Measurements from ENCODE around the gene TOMM40. TPM values are rescaled to one million over a fixed set of nuclear protein-coding genes. Genes with fewer than 3 reads are reported as not detected.
"Not testable (repeated sequence)": the region's sequence is repeated elsewhere in the genome, so short reads cannot be mapped to it uniquely, and the experiment has no call there.

TOMM40 gene
- total RNA-seq, 2 experiments from 2014 or later, result 50.3 to 53.5 TPM

DNA sequence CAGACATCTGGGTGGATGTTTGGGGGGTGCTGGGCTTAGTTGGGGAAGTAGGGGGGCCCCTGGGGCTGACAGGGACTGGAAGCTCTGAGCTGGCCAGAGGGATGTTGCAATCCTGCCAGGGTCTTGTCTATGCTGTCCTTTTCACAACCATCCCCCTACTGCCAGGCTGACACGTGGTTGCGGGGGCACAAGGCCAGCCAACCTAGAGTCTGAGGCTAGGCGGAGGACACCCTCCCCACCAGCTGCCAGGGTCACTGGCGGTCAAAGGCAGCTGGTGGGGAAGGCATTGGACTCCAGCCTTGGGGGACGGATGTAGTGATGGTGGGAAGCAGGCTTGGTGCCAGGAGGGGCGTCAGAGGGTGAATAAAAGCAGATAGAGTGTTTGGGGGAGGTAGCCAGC lies 21.8 kb downstream of the TOMM40 start:
- ATAC-seq (ENCODE audit: low read depth), result no peak
- H3K36me3 Mint-ChIP-seq, result no peaks in the 10 kb centered on the region
- no peak for DNase-seq
- H3K27ac Mint-ChIP-seq, result no peak overlapping the region
- no peak overlapping the region for H3K4me3 Mint-ChIP-seq
- H3K4me1 Mint-ChIP-seq, result peaks cover 9% of the 10 kb centered on the region
- no peaks in the 10 kb centered on the region for H3K9me3 Mint-ChIP-seq
- H3K27me3 Mint-ChIP-seq, result peaks cover 26% of the 10 kb centered on the region
- POLR2A ChIA-PET, result no interaction called here

DNA sequence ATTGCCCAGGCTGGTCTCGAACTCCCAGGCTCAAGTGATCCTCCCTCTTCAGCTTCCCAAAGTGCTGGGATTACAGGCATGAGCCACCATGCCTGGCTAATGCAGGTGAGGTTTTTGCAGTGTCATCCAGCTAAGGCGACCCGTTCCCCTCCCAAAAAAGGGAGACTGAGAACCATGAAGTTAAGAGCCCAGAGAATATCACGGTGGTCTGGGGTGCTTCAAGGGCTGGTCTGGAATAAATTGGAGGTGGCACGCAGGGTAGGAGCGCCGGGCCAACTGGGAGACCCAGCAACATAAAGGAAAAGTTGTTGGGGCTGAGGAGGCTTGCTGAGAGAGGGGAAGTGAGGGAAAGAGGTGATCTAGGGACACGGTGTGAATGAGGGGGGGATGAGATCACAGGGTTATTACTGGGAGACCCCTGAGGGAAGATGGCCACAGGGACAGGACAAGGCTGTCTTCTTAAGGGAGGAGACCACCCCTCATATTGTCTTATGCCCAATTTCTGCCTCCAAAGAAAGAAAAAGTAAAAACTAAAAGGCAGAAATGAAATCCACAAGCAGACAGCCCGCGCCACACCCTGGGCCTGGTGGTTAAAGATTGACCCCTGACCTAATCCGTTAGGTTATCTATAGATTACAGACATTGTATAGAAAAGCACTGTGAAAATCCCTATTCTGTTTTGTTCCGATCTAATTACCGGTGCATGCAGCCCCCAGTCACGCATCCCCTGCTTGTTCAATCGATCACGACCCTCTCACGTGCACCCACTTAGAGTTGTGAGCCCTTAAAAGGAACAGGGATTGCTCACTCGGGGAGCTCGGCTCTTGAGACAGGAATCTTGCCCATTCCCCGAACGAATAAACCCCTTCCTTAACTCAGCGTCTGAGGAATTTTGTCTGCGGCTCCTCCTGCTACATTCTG lies 22.7 kb downstream of the TOMM40 start:
- H3K4me1 Mint-ChIP-seq; H3K36me3 Mint-ChIP-seq; DNase-seq; POLR2A ChIA-PET; H3K9me3 Mint-ChIP-seq; ATAC-seq (ENCODE audit: low read depth): not testable (repeated sequence)
- peak overlapping the region; percentile 93 for H3K4me3 Mint-ChIP-seq
- H3K27me3 Mint-ChIP-seq, result peaks cover 26% of the 10 kb centered on the region
- H3K27ac Mint-ChIP-seq, result peak overlapping the region; percentile 75

DNA sequence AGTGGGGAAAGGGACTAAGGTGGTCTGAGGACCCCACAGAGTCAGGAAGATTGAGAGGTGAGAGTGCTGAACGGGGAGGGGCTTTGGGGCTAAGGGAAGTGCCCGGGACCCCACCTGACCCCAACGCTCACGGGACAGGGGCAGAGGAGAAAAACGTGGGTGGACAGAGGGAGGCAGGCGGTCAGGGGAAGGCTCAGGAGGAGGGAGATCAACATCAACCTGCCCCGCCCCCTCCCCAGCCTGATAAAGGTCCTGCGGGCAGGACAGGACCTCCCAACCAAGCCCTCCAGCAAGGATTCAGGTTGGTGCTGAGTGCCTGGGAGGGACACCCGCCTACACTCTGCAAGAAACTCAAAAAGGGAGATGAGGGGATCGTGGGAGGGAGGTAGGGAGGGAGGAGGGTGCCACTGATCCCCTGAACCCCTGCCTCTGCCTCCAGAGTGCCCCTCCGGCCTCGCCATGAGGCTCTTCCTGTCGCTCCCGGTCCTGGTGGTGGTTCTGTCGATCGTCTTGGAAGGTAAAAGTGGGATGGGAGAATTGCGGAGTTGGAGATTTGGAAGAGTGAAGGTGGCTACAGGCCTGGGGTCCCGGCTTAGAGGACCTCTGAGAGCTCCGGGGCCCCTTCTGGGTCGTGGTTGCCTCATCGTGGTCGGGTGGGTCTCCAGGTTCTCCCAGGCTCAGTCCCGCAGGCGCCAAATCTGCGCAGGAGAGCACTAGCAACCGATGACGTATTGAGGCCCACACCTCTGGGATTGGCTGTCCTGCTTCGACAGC lies 23.6 kb downstream of the TOMM40 start, which contains the start of gene APOC1:
APOC1 (plus strand) TSS at position 176 of the 774 bp plus-strand sequence; CDS start at position 460, 284 bp downstream.
- not testable (repeated sequence) for H3K9me3 Mint-ChIP-seq, H3K4me1 Mint-ChIP-seq, H3K36me3 Mint-ChIP-seq
- Mint-ChIP-seq H3K4me3 (peak within 1 kb of the TSS; percentile 93), H3K27ac (peak within 1 kb of the TSS; percentile 85), H3K27me3 (peaks cover 26% of the 10 kb centered on the region)
- DNase-seq (peak; percentile 78), ATAC-seq (ENCODE audit: low read depth) (peak; percentile 94)
- POLR2A ChIA-PET, result interaction anchor here (0.7 kb wide), 2 partner anchors 18 to 1149 kb away, joined by 4 to 5 read pairs; no protein-coding TSS in a partner anchor

DNA sequence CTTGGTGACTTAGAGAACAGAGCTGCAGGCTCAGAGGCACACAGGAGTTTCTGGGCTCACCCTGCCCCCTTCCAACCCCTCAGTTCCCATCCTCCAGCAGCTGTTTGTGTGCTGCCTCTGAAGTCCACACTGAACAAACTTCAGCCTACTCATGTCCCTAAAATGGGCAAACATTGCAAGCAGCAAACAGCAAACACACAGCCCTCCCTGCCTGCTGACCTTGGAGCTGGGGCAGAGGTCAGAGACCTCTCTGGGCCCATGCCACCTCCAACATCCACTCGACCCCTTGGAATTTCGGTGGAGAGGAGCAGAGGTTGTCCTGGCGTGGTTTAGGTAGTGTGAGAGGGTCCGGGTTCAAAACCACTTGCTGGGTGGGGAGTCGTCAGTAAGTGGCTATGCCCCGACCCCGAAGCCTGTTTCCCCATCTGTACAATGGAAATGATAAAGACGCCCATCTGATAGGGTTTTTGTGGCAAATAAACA lies 33.2 kb downstream of the TOMM40 start:
- DNase-seq (no peak), ATAC-seq (ENCODE audit: low read depth) (no peak)
- no peaks in the 10 kb centered on the region for H3K9me3 Mint-ChIP-seq
- H3K27ac Mint-ChIP-seq, result no peak overlapping the region
- peaks cover 27% of the 10 kb centered on the region for H3K27me3 Mint-ChIP-seq
- POLR2A ChIA-PET, result no interaction called here
- H3K36me3 Mint-ChIP-seq, result no peaks in the 10 kb centered on the region
- no peak overlapping the region for H3K4me3 Mint-ChIP-seq
- peaks cover 3% of the 10 kb centered on the region for H3K4me1 Mint-ChIP-seq

DNA sequence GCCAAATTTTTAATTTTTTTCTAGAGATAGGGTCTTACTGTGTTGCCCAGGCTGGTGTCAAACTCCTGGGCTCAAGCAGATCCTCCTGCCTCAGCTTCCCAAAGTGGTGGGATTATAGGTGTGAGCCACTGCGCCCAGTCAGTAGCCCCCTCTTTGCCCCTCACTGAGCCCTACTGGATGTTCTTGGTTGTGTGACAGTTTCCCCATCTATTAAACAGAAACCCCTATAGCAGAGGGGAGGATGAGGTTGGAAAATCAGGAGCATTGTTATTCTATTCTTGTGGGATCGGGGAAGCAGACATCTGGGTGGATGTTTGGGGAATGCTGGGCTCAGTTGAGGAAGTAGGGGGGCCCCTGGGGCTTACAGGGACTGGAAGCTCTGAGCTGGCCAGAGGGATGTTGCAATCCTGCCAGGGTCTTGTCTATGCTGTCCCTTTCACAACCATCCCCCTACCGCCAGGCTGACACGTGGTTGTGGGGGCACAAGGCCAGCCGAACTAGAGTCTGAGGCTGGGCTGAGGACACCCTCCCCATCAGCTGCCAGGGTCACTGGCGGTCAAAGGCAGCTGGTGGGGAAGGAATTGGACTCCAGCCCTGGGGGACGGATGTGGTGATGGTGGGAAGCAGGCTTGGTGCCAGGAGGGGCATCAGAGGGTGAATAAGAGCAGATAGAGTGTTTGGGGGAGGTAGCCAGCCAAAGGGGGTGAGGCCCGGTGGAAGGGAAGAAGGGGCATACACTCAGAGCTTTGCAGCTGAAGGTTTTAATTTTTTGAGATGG lies 34.2 kb downstream of the TOMM40 start:
- H3K4me1 Mint-ChIP-seq, result peaks cover 3% of the 10 kb centered on the region
- DNase-seq, result no peak
- POLR2A ChIA-PET, result no interaction called here
- no peak overlapping the region for H3K27ac Mint-ChIP-seq
- H3K4me3 Mint-ChIP-seq, result no peak overlapping the region
- no peak for ATAC-seq (ENCODE audit: low read depth)
- H3K27me3 Mint-ChIP-seq, result peaks cover 27% of the 10 kb centered on the region
- no peaks in the 10 kb centered on the region for H3K9me3 Mint-ChIP-seq
- H3K36me3 Mint-ChIP-seq, result no peaks in the 10 kb centered on the region

DNA sequence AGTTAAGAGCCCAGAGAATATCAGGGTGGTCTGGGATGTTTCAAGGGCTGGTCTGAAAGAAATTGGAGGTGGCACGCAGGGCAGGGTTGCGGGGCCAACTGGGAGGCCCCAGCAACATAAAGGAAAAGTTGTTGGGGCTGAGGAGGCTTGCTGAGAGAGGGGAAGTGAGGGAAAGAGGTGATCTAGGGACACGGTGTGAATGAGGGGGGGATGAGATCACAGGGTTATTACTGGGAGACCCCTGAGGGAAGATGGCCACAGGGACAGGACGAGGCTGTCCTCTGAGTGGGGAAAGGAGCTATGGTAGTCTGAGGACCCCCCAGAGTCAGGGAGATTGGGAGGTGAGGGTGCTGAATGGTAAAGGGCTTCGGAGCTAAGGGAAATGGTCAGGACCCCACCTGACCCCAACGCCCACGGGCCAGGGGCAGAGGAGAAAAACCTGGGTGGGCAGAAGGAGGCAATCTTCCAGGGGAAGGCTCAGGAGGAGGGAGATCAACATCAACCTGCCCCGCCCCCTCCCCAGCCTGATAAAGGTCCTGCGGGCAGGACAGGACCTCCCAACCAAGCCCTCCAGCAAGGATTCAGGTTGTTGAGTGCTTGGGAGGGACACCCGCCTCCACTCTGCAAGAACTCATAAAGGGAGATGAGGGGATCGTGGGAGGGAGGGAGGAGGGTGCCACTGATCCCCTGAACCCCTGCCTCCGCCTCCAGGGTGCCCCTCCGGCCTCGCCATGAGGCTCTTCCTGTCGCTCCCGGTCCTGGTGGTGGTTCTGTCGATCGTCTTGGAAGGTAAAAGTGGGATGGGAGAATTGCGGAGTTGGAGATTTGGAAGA lies 35.4 kb downstream of the TOMM40 start:
- H3K4me1 Mint-ChIP-seq, H3K36me3 Mint-ChIP-seq, H3K9me3 Mint-ChIP-seq, DNase-seq, POLR2A ChIA-PET: not testable (repeated sequence)
- ATAC-seq (ENCODE audit: low read depth), result peak; percentile 40
- H3K4me3 Mint-ChIP-seq, result peak overlapping the region; percentile 20
- H3K27ac Mint-ChIP-seq, result peak overlapping the region; percentile 32
- H3K27me3 Mint-ChIP-seq, result peaks cover 27% of the 10 kb centered on the region

DNA sequence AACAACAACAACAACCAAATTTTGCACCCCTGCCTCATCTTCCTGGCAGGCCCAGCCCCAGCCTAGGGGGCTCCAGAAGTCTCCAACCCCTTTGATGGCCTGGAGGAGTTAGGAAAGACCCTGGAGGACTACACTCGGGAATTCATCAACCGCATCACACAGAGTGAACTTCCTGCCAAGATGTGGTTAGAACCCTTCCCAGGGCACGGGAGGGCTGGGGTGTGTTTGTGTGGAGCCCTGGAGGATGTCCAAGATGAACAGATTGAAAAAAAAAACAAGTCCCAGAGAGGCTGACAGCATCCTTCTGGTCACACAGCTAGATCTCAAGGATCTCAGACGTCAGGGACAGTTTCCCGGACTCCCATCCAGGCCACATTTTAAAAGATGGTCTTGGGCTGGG lies 36.7 kb downstream of the TOMM40 start:
- peaks cover 3% of the 10 kb centered on the region for H3K4me1 Mint-ChIP-seq
- no peaks in the 10 kb centered on the region for H3K36me3 Mint-ChIP-seq
- POLR2A ChIA-PET, result no interaction called here
- H3K4me3 Mint-ChIP-seq, result no peak overlapping the region
- no peak for ATAC-seq (ENCODE audit: low read depth)
- DNase-seq, result no peak
- H3K27ac Mint-ChIP-seq, result no peak overlapping the region
- no peaks in the 10 kb centered on the region for H3K9me3 Mint-ChIP-seq
- peaks cover 27% of the 10 kb centered on the region for H3K27me3 Mint-ChIP-seq

DNA sequence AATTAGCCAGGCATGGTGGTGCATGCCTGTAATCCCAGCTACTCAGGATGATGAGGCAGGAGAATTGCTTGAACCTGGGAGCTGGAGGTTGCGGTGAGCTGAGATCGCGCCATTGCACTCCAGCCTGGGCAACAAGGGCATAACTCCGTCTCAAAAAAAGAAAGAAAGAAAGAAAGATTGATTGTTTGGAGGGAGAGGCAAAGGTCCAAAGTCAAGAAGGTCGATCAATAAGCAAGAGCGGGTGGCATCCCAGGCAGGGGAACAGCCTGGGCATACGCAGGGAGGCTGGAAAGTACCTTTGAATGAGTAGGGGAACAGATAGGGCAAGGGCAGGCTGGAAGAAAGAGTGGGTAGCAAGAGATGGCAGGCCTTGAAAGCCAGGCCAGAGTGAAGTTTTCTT lies 39.0 kb downstream of the TOMM40 start:
- POLR2A ChIA-PET, result no interaction called here

DNA sequence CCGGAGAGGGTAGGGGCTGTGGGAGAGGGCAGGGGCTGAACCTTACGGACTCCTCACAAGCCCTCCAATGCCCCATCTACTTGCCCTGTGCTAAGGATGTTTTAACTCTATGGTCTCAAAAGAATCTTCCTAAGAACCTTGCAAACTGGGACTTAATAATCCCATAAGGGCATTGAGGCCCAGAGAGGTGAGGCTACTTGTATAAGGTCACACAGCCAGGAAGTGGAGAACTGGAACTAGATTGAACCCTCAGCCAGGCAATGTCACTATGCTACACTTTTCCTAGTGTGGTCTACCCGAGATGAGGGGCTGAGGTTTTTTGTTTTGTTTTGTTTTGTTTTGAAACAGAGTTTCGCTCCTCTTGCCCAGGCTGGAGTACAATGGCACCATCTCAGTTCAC lies 40.5 kb downstream of the TOMM40 start:
- POLR2A ChIA-PET, result no interaction called here
- Mint-ChIP-seq H3K4me3 (no peak overlapping the region), H3K9me3 (no peaks in the 10 kb centered on the region), H3K36me3 (no peaks in the 10 kb centered on the region), H3K27me3 (peaks cover 5% of the 10 kb centered on the region), H3K4me1 (peaks cover 3% of the 10 kb centered on the region), H3K27ac (no peak overlapping the region)
- no peak for DNase-seq
- no peak for ATAC-seq (ENCODE audit: low read depth)

More for the DNA sequence above, 39.0 kb downstream of the TOMM40 start:
- Mint-ChIP-seq H3K9me3 (no peaks in the 10 kb centered on the region), H3K36me3 (no peaks in the 10 kb centered on the region), H3K4me1 (peaks cover 3% of the 10 kb centered on the region), H3K4me3 (no peak overlapping the region), H3K27me3 (peaks cover 18% of the 10 kb centered on the region), H3K27ac (no peak overlapping the region)
- no peak for ATAC-seq (ENCODE audit: low read depth)
- no peak for DNase-seq

DNA sequence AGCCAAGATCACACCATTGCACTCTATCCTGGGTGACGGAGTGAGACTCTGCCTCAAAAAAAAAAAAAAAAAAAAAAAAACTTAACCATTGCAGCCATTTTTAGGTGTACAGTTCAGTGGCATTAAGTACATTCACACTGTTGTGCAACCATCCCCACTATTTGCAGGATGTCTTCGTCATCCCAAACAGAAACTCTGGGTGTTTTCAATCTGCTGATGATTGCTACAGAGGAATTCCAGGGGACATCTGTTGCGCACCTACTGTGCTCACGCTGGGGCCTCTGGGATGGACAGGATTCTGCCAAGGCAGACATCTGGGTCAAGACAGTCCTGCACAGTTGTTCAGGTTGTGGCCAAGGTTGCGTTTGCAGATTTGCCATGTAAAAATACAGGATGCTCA lies 48.6 kb downstream of the TOMM40 start:
- Mint-ChIP-seq H3K9me3 (no peaks in the 10 kb centered on the region), H3K36me3 (no peaks in the 10 kb centered on the region), H3K27ac (no peak overlapping the region), H3K4me1 (no peaks in the 10 kb centered on the region), H3K27me3 (no peaks in the 10 kb centered on the region), H3K4me3 (no peak overlapping the region)
- DNase-seq (no peak), ATAC-seq (ENCODE audit: low read depth) (no peak)
- POLR2A ChIA-PET, result no interaction called here

DNA sequence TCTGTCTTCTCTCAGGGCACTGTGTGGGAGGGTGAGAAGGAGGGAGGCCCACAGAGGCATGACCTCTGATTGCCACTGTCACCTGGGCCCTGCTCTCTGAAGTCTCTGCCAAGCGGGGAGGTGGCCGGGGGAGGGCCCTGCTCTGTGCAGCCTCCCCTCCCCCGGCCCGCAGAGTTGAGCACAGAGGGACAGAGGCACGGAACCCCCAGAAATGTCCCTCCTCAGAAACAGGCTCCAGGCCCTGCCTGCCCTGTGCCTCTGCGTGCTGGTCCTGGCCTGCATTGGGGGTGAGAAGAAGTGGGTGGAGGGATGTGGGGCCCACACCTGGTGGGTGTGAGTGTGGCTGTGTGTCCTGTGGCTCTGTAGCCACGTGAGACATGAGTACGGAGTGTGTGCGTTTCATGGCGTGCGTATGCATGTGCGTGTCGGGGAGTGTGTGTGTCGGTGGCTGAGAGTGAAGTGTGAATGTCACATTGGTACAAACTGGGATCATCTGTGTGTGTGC lies 51.1 kb downstream of the TOMM40 start, which contains the start of gene APOC4:
APOC4 (plus strand) TSS at position 171 of the 505 bp plus-strand sequence; CDS start at position 212, 41 bp downstream.
- POLR2A ChIA-PET, result no interaction called here
- Mint-ChIP-seq H3K27ac (no peak within 1 kb of the TSS), H3K36me3 (no peaks in the 10 kb centered on the region), H3K27me3 (no peaks in the 10 kb centered on the region), H3K4me1 (no peaks in the 10 kb centered on the region), H3K4me3 (no peak within 1 kb of the TSS), H3K9me3 (no peaks in the 10 kb centered on the region)
- ATAC-seq (ENCODE audit: low read depth) (no peak), DNase-seq (no peak)

DNA sequence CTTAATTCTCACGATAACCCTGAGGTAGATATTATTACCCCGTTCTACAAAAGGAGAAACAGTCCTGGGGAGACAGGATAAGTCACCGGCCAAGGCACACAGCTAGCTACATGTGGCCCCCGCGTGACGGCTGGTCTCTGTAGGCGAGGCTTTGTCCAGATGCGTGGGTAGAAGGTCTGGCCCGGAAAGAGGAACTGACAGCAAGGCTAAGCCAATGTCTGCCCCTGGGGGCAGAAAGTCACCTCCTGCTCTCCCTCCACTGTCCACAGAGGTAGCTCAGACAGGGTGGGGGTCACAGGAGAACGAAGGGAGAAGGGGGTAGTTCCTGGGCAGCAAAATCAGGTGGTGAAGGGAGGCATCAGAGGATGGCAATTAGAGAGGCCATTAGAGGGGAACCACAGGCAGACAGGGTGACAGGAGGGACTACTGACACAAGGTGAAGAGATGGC lies 52.8 kb downstream of the TOMM40 start:
- Mint-ChIP-seq H3K36me3 (no peaks in the 10 kb centered on the region), H3K4me3 (no peak overlapping the region), H3K9me3 (no peaks in the 10 kb centered on the region), H3K4me1 (no peaks in the 10 kb centered on the region), H3K27me3 (no peaks in the 10 kb centered on the region), H3K27ac (no peak overlapping the region)
- POLR2A ChIA-PET, result no interaction called here
- ATAC-seq (ENCODE audit: low read depth), result no peak
- no peak for DNase-seq

Data from activated naive CD8-positive, alpha-beta T cell treated with anti-CD3 and anti-CD28 coated beads, Interleukin-2, amount 10 ng/mL, durations not matched to agents 7 days and 5 days (primary cell).